ENCODE measurements around the gene HS3ST3A1. TPM values are rescaled to one million over a fixed set of nuclear protein-coding genes. Genes with fewer than 3 reads are reported as not detected.

Gene HS3ST3A1
- total RNA-seq, 1 donor from 2014 or later, result 10.2 TPM

GRCh38 chr17:13542636-13543035 lies 59.1 kb downstream of the HS3ST3A1 start:
- Mint-ChIP-seq H3K27ac (peak overlapping the region; percentile 25), H3K36me3 (peaks cover 6% of the 10 kb centered on the region), H3K27me3 (ENCODE audit: low read depth) (no peaks in the 10 kb centered on the region), H3K9me3 (peaks cover 5% of the 10 kb centered on the region), H3K4me1 (peaks cover 76% of the 10 kb centered on the region), H3K4me3 (no peak overlapping the region)
- DNase-seq (ENCODE audit: low spot score in 2 of 2, unreplicated experiment in 2 of 2), result no peak
- TF ChIP-seq CTCF (IDR thresholded peaks at IDR 0.05; ENCODE audit: unreplicated experiment), result no peak

GRCh38 chr17:13541032-13541480 lies 60.7 kb downstream of the HS3ST3A1 start:
- no peak for TF ChIP-seq CTCF (IDR thresholded peaks at IDR 0.05; ENCODE audit: unreplicated experiment)
- Mint-ChIP-seq H3K4me1 (peaks cover 82% of the 10 kb centered on the region), H3K27ac (peak overlapping the region; percentile 85), H3K36me3 (peaks cover 4% of the 10 kb centered on the region), H3K4me3 (no peak overlapping the region), H3K9me3 (peaks cover 5% of the 10 kb centered on the region), H3K27me3 (ENCODE audit: low read depth) (no peaks in the 10 kb centered on the region)
- DNase-seq (ENCODE audit: low spot score in 2 of 2, unreplicated experiment in 2 of 2), result no peak

- no peak for TF ChIP-seq CTCF (IDR thresholded peaks at IDR 0.05; ENCODE audit: unreplicated experiment)
- Mint-ChIP-seq H3K27me3 (ENCODE audit: low read depth) (no peaks in the 10 kb centered on the region), H3K27ac (peak overlapping the region; percentile 85), H3K4me3 (no peak overlapping the region), H3K36me3 (peaks cover 4% of the 10 kb centered on the region), H3K4me1 (peaks cover 80% of the 10 kb centered on the region), H3K9me3 (peaks cover 5% of the 10 kb centered on the region)
- no peak for DNase-seq (ENCODE audit: low spot score in 2 of 2, unreplicated experiment in 2 of 2)
These were observed 61.2 kb downstream of the HS3ST3A1 start for GRCh38 chr17:13540546-13540945.

GRCh38 chr17:13539421-13539820 lies 62.3 kb downstream of the HS3ST3A1 start:
- Mint-ChIP-seq H3K27ac (peak overlapping the region; percentile 34), H3K9me3 (peaks cover 5% of the 10 kb centered on the region)

GRCh38 chr17:13538841-13539411 lies 62.8 kb downstream of the HS3ST3A1 start:
- Mint-ChIP-seq H3K36me3 (peaks cover 7% of the 10 kb centered on the region), H3K9me3 (peaks cover 8% of the 10 kb centered on the region), H3K4me1 (peaks cover 65% of the 10 kb centered on the region), H3K4me3 (no peak overlapping the region), H3K27me3 (ENCODE audit: low read depth) (no peaks in the 10 kb centered on the region), H3K27ac (peak overlapping the region; percentile 34)
- no peak for DNase-seq (ENCODE audit: low spot score in 2 of 2, unreplicated experiment in 2 of 2)
- no peak for TF ChIP-seq CTCF (IDR thresholded peaks at IDR 0.05; ENCODE audit: unreplicated experiment)

More at GRCh38 chr17:13539421-13539820, 62.3 kb downstream of the HS3ST3A1 start:
- DNase-seq (ENCODE audit: low spot score in 2 of 2, unreplicated experiment in 2 of 2), result no peak
- peaks cover 4% of the 10 kb centered on the region for H3K36me3 Mint-ChIP-seq
- peaks cover 69% of the 10 kb centered on the region for H3K4me1 Mint-ChIP-seq
- no peaks in the 10 kb centered on the region for H3K27me3 Mint-ChIP-seq (ENCODE audit: low read depth)
- no peak for TF ChIP-seq CTCF (IDR thresholded peaks at IDR 0.05; ENCODE audit: unreplicated experiment)
- H3K4me3 Mint-ChIP-seq, result no peak overlapping the region

All from mesothelial cell of epicardium (in vitro differentiated cells).